ENCODE data around the gene SNX13. TPM values are rescaled to one million over a fixed set of nuclear protein-coding genes. Genes with fewer than 3 reads are reported as not detected.

Gene SNX13
- total and polyA plus RNA-seq, 2 experiments from 2014 or later, result 7.5 to 42.7 TPM

DNA sequence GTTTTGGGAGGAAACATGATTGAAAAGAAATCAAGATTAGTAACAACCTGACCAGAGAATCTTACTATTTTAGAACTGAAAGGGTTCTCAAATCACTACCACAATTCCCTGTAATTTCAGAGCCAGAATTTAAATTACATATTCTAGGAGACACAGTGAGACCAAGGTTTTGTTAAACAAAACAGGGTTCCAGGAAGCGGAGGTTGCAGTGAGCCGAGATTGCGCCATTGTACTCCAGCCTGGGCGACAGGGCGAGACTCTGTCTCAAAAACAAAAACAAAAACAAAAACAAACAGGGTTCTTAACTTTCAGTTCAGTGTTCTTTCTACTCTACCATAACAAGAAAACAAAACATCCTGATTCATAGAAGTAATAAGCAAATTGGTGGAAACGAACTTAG lies 57.6 kb downstream of the SNX13 start:
- TF ChIP-seq POLR2AphosphoS5 (IDR thresholded peaks at IDR 0.05; ENCODE audit: low read depth) (no peak), CTCF (conservative IDR thresholded peaks at IDR 0.05; ENCODE audit: low read depth in 2 of 2) (no peak), ZNF114 (CRISPR knock-in tag; IDR thresholded peaks at IDR 0.05) (no peak), EZH2 (IDR thresholded peaks at IDR 0.05; ENCODE audit: low read depth, unreplicated experiment) (no peak), EZH2phosphoT487 (IDR thresholded peaks at IDR 0.05; ENCODE audit: unreplicated experiment) (no peak), NANOG (IDR thresholded peaks at IDR 0.05; ENCODE audit: borderline replicate concordance) (no peak), JUNB (IDR thresholded peaks at IDR 0.05; ENCODE audit: unreplicated experiment) (no peak), ZNF331 (CRISPR knock-in tag; IDR thresholded peaks at IDR 0.05; ENCODE audit: low read depth) (no peak), CREB1 (CRISPR knock-in tag; IDR thresholded peaks at IDR 0.05; ENCODE audit: low read depth) (no peak)
- peak; percentile 80 for ATAC-seq
- H3K4me1 Mint-ChIP-seq, result peaks cover 53% of the 10 kb centered on the region
- Histone ChIP-seq H4K20me1 (replicated peaks; ENCODE audit: insufficient read depth) (no peaks in the 10 kb centered on the region), H3F3A (replicated peaks; ENCODE audit: low read depth) (no peaks in the 10 kb centered on the region), H3K27ac (ENCODE audit: low read depth) (no peak overlapping the region), H3K4me1 (ENCODE audit: insufficient read depth) (peaks cover 52% of the 10 kb centered on the region), H3K9me2 (ENCODE audit: insufficient read depth) (no peaks in the 10 kb centered on the region), H3K79me2 (replicated peaks; ENCODE audit: insufficient read depth) (no peaks in the 10 kb centered on the region), H2AFZ (no peak overlapping the region), H3K27me3 (ENCODE audit: insufficient read depth) (no peaks in the 10 kb centered on the region), H3K4me2 (peak overlapping the region; percentile 17), H3K36me3 (ENCODE audit: insufficient read depth) (no peaks in the 10 kb centered on the region), H3K4me3 (0 out of 2 replicates have a peak overlapping the region, but pooled peaks have one; percentile 3)
- H3K27ac Mint-ChIP-seq, result peak overlapping the region; percentile 90
- peak; percentile 46 for DNase-seq (ENCODE audit: low spot score)
- H3K27me3 Mint-ChIP-seq (ENCODE audit: insufficient read depth, low read depth, poor library complexity), result peaks cover 7% of the 10 kb centered on the region
- peaks cover 9% of the 10 kb centered on the region; the same call in 2 of the 3 replicates for H3K36me3 Mint-ChIP-seq (ENCODE audit: low read depth)
- peak overlapping the region; percentile 51 for H3K4me3 Mint-ChIP-seq
- H3K9me3 Mint-ChIP-seq, result no peaks in the 10 kb centered on the region

- Histone ChIP-seq H3K9me2 (ENCODE audit: insufficient read depth) (no peaks in the 10 kb centered on the region), H4K20me1 (replicated peaks; ENCODE audit: insufficient read depth) (0 out of 2 replicates have a peak, but pooled peaks cover 2% of the 10 kb centered on the region), H3K27me3 (ENCODE audit: insufficient read depth) (no peaks in the 10 kb centered on the region), H3K79me2 (replicated peaks; ENCODE audit: insufficient read depth) (no peaks in the 10 kb centered on the region), H3K36me3 (ENCODE audit: insufficient read depth) (no peaks in the 10 kb centered on the region), H2AFZ (no peak overlapping the region), H3K4me3 (no peak overlapping the region), H3K27ac (ENCODE audit: low read depth) (no peak overlapping the region), H3K4me1 (ENCODE audit: insufficient read depth) (peaks cover 63% of the 10 kb centered on the region), H3F3A (replicated peaks; ENCODE audit: low read depth) (no peaks in the 10 kb centered on the region), H3K4me2 (peak overlapping the region; percentile 5)
- Mint-ChIP-seq H3K36me3 (ENCODE audit: low read depth) (peaks cover 2% of the 10 kb centered on the region; the same call in 1 of the 3 replicates), H3K27ac (peak overlapping the region; percentile 78), H3K9me3 (no peaks in the 10 kb centered on the region), H3K4me3 (peak overlapping the region; percentile 3; the same call in 1 of the 3 replicates), H3K27me3 (ENCODE audit: insufficient read depth, low read depth, poor library complexity) (peaks cover 9% of the 10 kb centered on the region), H3K4me1 (peaks cover 63% of the 10 kb centered on the region)
- no peak for DNase-seq (ENCODE audit: low spot score)
- peak; percentile 26; the same call in 1 of the 3 replicates for ATAC-seq
- TF ChIP-seq, protein P1, sequence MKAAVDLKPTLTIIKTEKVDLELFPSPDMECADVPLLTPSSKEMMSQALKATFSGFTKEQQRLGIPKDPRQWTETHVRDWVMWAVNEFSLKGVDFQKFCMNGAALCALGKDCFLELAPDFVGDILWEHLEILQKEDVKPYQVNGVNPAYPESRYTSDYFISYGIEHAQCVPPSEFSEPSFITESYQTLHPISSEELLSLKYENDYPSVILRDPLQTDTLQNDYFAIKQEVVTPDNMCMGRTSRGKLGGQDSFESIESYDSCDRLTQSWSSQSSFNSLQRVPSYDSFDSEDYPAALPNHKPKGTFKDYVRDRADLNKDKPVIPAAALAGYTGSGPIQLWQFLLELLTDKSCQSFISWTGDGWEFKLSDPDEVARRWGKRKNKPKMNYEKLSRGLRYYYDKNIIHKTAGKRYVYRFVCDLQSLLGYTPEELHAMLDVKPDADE (IDR thresholded peaks at IDR 0.05), result no peak
- TF ChIP-seq CREB1 (CRISPR knock-in tag; IDR thresholded peaks at IDR 0.05; ENCODE audit: low read depth), result no peak
- TF ChIP-seq EZH2phosphoT487 (IDR thresholded peaks at IDR 0.05; ENCODE audit: unreplicated experiment), result no peak
- TF ChIP-seq ZNF462 (CRISPR knock-in tag; IDR thresholded peaks at IDR 0.05), result no peak
- no peak for TF ChIP-seq JUNB (IDR thresholded peaks at IDR 0.05; ENCODE audit: unreplicated experiment)
Measured at GRCh38 chr7:17879075-17879661, 61.1 kb downstream of the SNX13 start.

Measured in GM23338 (cell line).